Measurements from ENCODE around the gene COL23A1.

The COL23A1 gene

GRCh38 chr5:178266581-178266980, 323.6 kb downstream of the COL23A1 start:
- no peak overlapping the region for H3K4me3 ChIP-seq (replicated peaks; ENCODE audit: low read depth, low read length)
- DNase-seq (ENCODE audit: extremely low read depth, low read depth): no peak
- no peak for TF ChIP-seq CTCF (IDR thresholded peaks at IDR 0.05; ENCODE audit: low read depth, low read length, missing control alignments)

GRCh38 chr5:178265746-178266145, 324.4 kb downstream of the COL23A1 start:
- TF ChIP-seq CTCF (IDR thresholded peaks at IDR 0.05; ENCODE audit: low read depth, low read length, missing control alignments): no peak
- no peak overlapping the region for H3K4me3 ChIP-seq (replicated peaks; ENCODE audit: low read depth, low read length)
- DNase-seq (ENCODE audit: extremely low read depth, low read depth): no peak

GRCh38 chr5:178264044-178264443, 326.1 kb downstream of the COL23A1 start:
- no peak for DNase-seq (ENCODE audit: extremely low read depth, low read depth)
- no peak overlapping the region for H3K4me3 ChIP-seq (replicated peaks; ENCODE audit: low read depth, low read length)
- TF ChIP-seq CTCF (IDR thresholded peaks at IDR 0.05; ENCODE audit: low read depth, low read length, missing control alignments): no peak

- TF ChIP-seq CTCF (IDR thresholded peaks at IDR 0.05; ENCODE audit: low read depth, low read length, missing control alignments): no peak
- DNase-seq (ENCODE audit: extremely low read depth, low read depth): no peak
- H3K4me3 ChIP-seq (replicated peaks; ENCODE audit: low read depth, low read length): no peak overlapping the region
Measured at GRCh38 chr5:178261666-178262600, 328.3 kb downstream of the COL23A1 start.

GRCh38 chr5:178259623-178260536, 330.3 kb downstream of the COL23A1 start:
- TF ChIP-seq CTCF (IDR thresholded peaks at IDR 0.05; ENCODE audit: low read depth, low read length, missing control alignments): no peak
- DNase-seq (ENCODE audit: extremely low read depth, low read depth): no peak
- H3K4me3 ChIP-seq (replicated peaks; ENCODE audit: low read depth, low read length): no peak overlapping the region

GRCh38 chr5:178257650-178258049, 332.5 kb downstream of the COL23A1 start:
- no peak for TF ChIP-seq CTCF (IDR thresholded peaks at IDR 0.05; ENCODE audit: low read depth, low read length, missing control alignments)
- no peak overlapping the region for H3K4me3 ChIP-seq (replicated peaks; ENCODE audit: low read depth, low read length)
- DNase-seq (ENCODE audit: extremely low read depth, low read depth): no peak
